ENCODE data around the gene TEX14. TPM values are rescaled to one million over a fixed set of nuclear protein-coding genes. Genes with fewer than 3 reads are reported as not detected.

TEX14 gene
- total RNA-seq, 2 donors from 2014 or later: 0.42 to 0.60 TPM

- H3K9me3 ChIP-seq (ENCODE audit: control insufficient read depth, low read length, poor library complexity, severe bottlenecking): no peaks in the 10 kb centered on the region
- H3K27me3 Mint-ChIP-seq: no peaks in the 10 kb centered on the region
- no peak overlapping the region for H3K4me3 Mint-ChIP-seq
- no peaks in the 10 kb centered on the region for H3K36me3 Mint-ChIP-seq (ENCODE audit: low read depth)
- DNase-seq: no peak
- H3K27ac Mint-ChIP-seq: no peak overlapping the region
- ATAC-seq: no peak
- no peaks in the 10 kb centered on the region for H3K4me1 Mint-ChIP-seq
Observed at GRCh38 chr17:58626905-58627304, 64.9 kb downstream of the TEX14 start.

- Mint-ChIP-seq H3K36me3 (ENCODE audit: low read depth) (no peaks in the 10 kb centered on the region), H3K4me3 (no peak overlapping the region), H3K27ac (peak overlapping the region; percentile 43), H3K27me3 (no peaks in the 10 kb centered on the region), H3K4me1 (no peaks in the 10 kb centered on the region)
- no peaks in the 10 kb centered on the region for H3K9me3 ChIP-seq (ENCODE audit: control insufficient read depth, low read length, poor library complexity, severe bottlenecking)
- ATAC-seq (no peak), DNase-seq (no peak)
Observed at GRCh38 chr17:58624751-58625150, 67.1 kb downstream of the TEX14 start.

GRCh38 chr17:58621174-58621573 lies 70.7 kb downstream of the TEX14 start:
- Mint-ChIP-seq H3K4me1 (no peaks in the 10 kb centered on the region), H3K36me3 (ENCODE audit: low read depth) (no peaks in the 10 kb centered on the region), H3K27ac (no peak overlapping the region), H3K27me3 (no peaks in the 10 kb centered on the region), H3K4me3 (no peak overlapping the region)
- H3K9me3 ChIP-seq (ENCODE audit: control insufficient read depth, low read length, poor library complexity, severe bottlenecking): no peaks in the 10 kb centered on the region
- ATAC-seq (no peak), DNase-seq (no peak)

- H3K27me3 Mint-ChIP-seq: no peaks in the 10 kb centered on the region
- no peak overlapping the region for H3K27ac Mint-ChIP-seq
- no peaks in the 10 kb centered on the region for H3K4me1 Mint-ChIP-seq
- no peak for ATAC-seq
- H3K4me3 Mint-ChIP-seq: no peak overlapping the region
- H3K9me3 ChIP-seq (ENCODE audit: control insufficient read depth, low read length, poor library complexity, severe bottlenecking): no peaks in the 10 kb centered on the region
- DNase-seq: no peak
- H3K36me3 Mint-ChIP-seq (ENCODE audit: low read depth): no peaks in the 10 kb centered on the region
Observed at GRCh38 chr17:58618336-58618735, 73.5 kb downstream of the TEX14 start.

- ATAC-seq (no peak), DNase-seq (no peak)
- H3K4me1 Mint-ChIP-seq: no peaks in the 10 kb centered on the region
- no peak overlapping the region for H3K4me3 Mint-ChIP-seq
- H3K9me3 ChIP-seq (ENCODE audit: control insufficient read depth, low read length, poor library complexity, severe bottlenecking): no peaks in the 10 kb centered on the region
- no peaks in the 10 kb centered on the region for H3K36me3 Mint-ChIP-seq (ENCODE audit: low read depth)
- H3K27me3 Mint-ChIP-seq: no peaks in the 10 kb centered on the region
- no peak overlapping the region for H3K27ac Mint-ChIP-seq
Observed at GRCh38 chr17:58617563-58617962, 74.3 kb downstream of the TEX14 start.

GRCh38 chr17:58615768-58616659 lies 75.8 kb downstream of the TEX14 start:
- H3K9me3 ChIP-seq (ENCODE audit: control insufficient read depth, low read length, poor library complexity, severe bottlenecking): no peaks in the 10 kb centered on the region
- no peak for DNase-seq
- Mint-ChIP-seq H3K27me3 (no peaks in the 10 kb centered on the region), H3K4me3 (no peak overlapping the region), H3K27ac (no peak overlapping the region), H3K36me3 (ENCODE audit: low read depth) (no peaks in the 10 kb centered on the region), H3K4me1 (no peaks in the 10 kb centered on the region)
- no peak for ATAC-seq

GRCh38 chr17:58614859-58615459 lies 76.9 kb downstream of the TEX14 start:
- Mint-ChIP-seq H3K27me3 (no peaks in the 10 kb centered on the region), H3K36me3 (ENCODE audit: low read depth) (no peaks in the 10 kb centered on the region)

GRCh38 chr17:58611331-58611730 lies 80.5 kb downstream of the TEX14 start:
- no peak for DNase-seq
- H3K27me3 Mint-ChIP-seq: no peaks in the 10 kb centered on the region
- no peak for ATAC-seq
- no peak overlapping the region for H3K27ac Mint-ChIP-seq
- H3K36me3 Mint-ChIP-seq (ENCODE audit: low read depth): no peaks in the 10 kb centered on the region
- no peaks in the 10 kb centered on the region for H3K4me1 Mint-ChIP-seq
- no peaks in the 10 kb centered on the region for H3K9me3 ChIP-seq (ENCODE audit: control insufficient read depth, low read length, poor library complexity, severe bottlenecking)
- no peak overlapping the region for H3K4me3 Mint-ChIP-seq

More at GRCh38 chr17:58614859-58615459, 76.9 kb downstream of the TEX14 start:
- Mint-ChIP-seq H3K4me1 (no peaks in the 10 kb centered on the region), H3K27ac (no peak overlapping the region), H3K4me3 (no peak overlapping the region)
- H3K9me3 ChIP-seq (ENCODE audit: control insufficient read depth, low read length, poor library complexity, severe bottlenecking): no peaks in the 10 kb centered on the region
- ATAC-seq (no peak), DNase-seq (no peak)

GRCh38 chr17:58606934-58607333 lies 84.9 kb downstream of the TEX14 start:
- ATAC-seq: no peak
- no peak overlapping the region for H3K4me3 Mint-ChIP-seq
- H3K27ac Mint-ChIP-seq: no peak overlapping the region
- no peak for DNase-seq
- H3K36me3 Mint-ChIP-seq (ENCODE audit: low read depth): no peaks in the 10 kb centered on the region
- no peaks in the 10 kb centered on the region for H3K27me3 Mint-ChIP-seq
- no peaks in the 10 kb centered on the region for H3K9me3 ChIP-seq (ENCODE audit: control insufficient read depth, low read length, poor library complexity, severe bottlenecking)
- H3K4me1 Mint-ChIP-seq: peaks cover 4% of the 10 kb centered on the region

- Mint-ChIP-seq H3K4me3 (no peak overlapping the region), H3K4me1 (peaks cover 4% of the 10 kb centered on the region), H3K27ac (no peak overlapping the region), H3K27me3 (no peaks in the 10 kb centered on the region), H3K36me3 (ENCODE audit: low read depth) (no peaks in the 10 kb centered on the region)
- no peaks in the 10 kb centered on the region for H3K9me3 ChIP-seq (ENCODE audit: control insufficient read depth, low read length, poor library complexity, severe bottlenecking)
- DNase-seq (no peak), ATAC-seq (no peak)
Observed at GRCh38 chr17:58605986-58606385, 85.9 kb downstream of the TEX14 start.

GRCh38 chr17:58605470-58605869 lies 86.4 kb downstream of the TEX14 start:
- no peak for DNase-seq
- Mint-ChIP-seq H3K4me1 (peaks cover 4% of the 10 kb centered on the region), H3K36me3 (ENCODE audit: low read depth) (no peaks in the 10 kb centered on the region), H3K4me3 (no peak overlapping the region), H3K27me3 (no peaks in the 10 kb centered on the region), H3K27ac (peak overlapping the region; percentile 9)
- no peak for ATAC-seq
- no peaks in the 10 kb centered on the region for H3K9me3 ChIP-seq (ENCODE audit: control insufficient read depth, low read length, poor library complexity, severe bottlenecking)

- H3K27me3 Mint-ChIP-seq: no peaks in the 10 kb centered on the region
- no peak for DNase-seq
- H3K4me3 Mint-ChIP-seq: no peak overlapping the region
- no peaks in the 10 kb centered on the region for H3K36me3 Mint-ChIP-seq (ENCODE audit: low read depth)
- peaks cover 4% of the 10 kb centered on the region for H3K4me1 Mint-ChIP-seq
- H3K27ac Mint-ChIP-seq: no peak overlapping the region
- H3K9me3 ChIP-seq (ENCODE audit: control insufficient read depth, low read length, poor library complexity, severe bottlenecking): no peaks in the 10 kb centered on the region
- no peak for ATAC-seq
Observed at GRCh38 chr17:58601976-58602375, 89.9 kb downstream of the TEX14 start.

- H3K36me3 Mint-ChIP-seq (ENCODE audit: low read depth): no peaks in the 10 kb centered on the region
- no peak overlapping the region for H3K4me3 Mint-ChIP-seq
- no peak overlapping the region for H3K27ac Mint-ChIP-seq
- no peaks in the 10 kb centered on the region for H3K27me3 Mint-ChIP-seq
- DNase-seq (no peak), ATAC-seq (no peak)
- H3K4me1 Mint-ChIP-seq: no peaks in the 10 kb centered on the region
- H3K9me3 ChIP-seq (ENCODE audit: control insufficient read depth, low read length, poor library complexity, severe bottlenecking): no peaks in the 10 kb centered on the region
Observed at GRCh38 chr17:58597371-58597770, 94.5 kb downstream of the TEX14 start.
